ENCODE measurements around the gene ZNF341.

The ZNF341 gene

DNA sequence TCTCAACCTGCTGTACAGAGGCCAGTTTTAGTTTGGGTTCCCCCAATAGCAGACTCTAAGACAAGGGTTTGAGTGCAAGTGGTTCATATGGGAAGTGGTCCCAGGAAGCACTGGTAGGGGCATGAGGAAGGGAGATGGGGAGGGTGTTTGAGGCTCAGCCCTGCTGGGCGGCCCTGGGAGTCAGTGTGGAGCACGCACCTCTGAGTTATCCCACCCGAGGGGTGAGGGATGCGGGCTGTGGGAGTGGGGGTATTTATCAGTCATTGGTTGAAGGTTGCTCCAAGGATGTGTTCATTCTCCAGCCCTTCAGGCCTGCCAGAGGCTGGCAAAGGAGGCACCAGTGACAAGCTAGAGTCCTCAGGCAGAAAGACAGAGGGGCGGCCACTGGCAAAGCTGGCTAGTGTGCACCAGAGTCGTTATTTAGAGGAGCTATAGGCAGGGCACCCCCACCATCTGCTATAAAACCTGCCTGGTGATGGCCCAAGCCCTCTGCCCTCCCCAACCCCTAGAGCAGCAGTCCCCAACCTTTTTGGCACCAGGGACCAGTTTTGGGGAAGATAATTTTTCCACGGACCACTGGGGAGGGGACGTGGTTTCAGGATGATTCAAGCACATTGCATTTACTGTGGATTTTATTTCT, 28.2 kb upstream of the ZNF341 start:
- H3K4me3 ChIP-seq: no peak overlapping the region
- TF ChIP-seq, protein P1, sequence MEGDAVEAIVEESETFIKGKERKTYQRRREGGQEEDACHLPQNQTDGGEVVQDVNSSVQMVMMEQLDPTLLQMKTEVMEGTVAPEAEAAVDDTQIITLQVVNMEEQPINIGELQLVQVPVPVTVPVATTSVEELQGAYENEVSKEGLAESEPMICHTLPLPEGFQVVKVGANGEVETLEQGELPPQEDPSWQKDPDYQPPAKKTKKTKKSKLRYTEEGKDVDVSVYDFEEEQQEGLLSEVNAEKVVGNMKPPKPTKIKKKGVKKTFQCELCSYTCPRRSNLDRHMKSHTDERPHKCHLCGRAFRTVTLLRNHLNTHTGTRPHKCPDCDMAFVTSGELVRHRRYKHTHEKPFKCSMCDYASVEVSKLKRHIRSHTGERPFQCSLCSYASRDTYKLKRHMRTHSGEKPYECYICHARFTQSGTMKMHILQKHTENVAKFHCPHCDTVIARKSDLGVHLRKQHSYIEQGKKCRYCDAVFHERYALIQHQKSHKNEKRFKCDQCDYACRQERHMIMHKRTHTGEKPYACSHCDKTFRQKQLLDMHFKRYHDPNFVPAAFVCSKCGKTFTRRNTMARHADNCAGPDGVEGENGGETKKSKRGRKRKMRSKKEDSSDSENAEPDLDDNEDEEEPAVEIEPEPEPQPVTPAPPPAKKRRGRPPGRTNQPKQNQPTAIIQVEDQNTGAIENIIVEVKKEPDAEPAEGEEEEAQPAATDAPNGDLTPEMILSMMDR (IDR thresholded peaks at IDR 0.05): no peak
- DNase-seq (ENCODE audit: low spot score): no peak
- no peak overlapping the region for H3K27ac ChIP-seq

DNA sequence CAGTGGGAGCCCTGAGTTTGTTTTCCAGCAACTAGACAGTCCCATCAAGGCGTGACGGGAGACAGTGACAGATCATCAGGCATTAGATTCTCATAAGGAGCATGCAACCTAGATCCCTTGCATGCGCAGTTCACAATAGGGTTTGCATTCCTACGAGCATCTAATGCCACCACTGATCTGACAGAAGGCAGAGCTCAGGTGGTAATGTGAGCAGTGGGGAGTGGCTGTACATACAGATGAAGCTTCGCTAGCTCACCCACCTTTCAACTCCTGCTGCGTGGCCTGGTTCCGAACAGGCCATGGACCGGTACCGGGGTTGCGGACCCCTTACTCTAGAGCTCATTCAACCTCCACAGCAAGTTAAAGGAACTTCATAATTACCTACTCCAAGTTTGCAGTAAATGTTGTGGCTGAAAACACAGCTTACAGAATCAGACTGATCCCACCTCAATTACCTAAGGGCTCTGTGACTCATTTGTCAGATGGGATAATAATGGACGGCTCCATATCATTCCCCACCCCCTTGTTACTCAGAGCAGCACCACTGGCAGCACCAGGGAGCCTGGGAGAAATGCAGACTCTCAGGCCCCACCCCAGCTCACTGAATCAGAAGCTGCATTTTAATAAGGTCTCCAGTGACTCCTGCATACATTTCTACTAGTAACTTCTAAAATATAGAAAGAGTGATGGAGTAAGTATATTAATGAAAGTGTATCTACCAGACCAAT, 27.4 kb upstream of the ZNF341 start:
- no peak for DNase-seq (ENCODE audit: low spot score)
- TF ChIP-seq, protein P1 (IDR thresholded peaks at IDR 0.05): no peak
- no peak overlapping the region for H3K27ac ChIP-seq

DNA sequence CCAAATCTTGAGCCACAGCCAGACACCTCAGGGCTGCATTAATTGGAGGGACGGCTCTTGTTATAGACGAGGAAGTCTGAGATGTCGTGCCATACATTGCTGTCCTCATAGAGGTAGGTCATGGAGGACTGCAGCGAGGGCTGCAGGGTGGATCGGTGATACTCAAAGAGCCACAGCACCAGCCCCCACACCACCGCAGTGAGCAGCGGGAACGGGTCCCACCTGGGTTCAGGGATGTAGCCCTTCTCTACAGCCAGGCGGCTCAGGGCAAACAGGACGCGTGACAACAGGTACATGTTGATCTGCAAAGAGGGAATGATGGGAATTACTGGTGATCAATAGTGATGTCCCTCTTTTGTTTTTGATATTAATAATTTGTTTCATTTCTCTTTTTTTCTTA, 24.1 kb upstream of the ZNF341 start:
- Histone ChIP-seq H3K27ac (no peak overlapping the region), H3K4me3 (no peak overlapping the region)
- no peak for DNase-seq (ENCODE audit: low spot score)
- TF ChIP-seq, protein P1 (IDR thresholded peaks at IDR 0.05): no peak

More for the DNA sequence above, 27.4 kb upstream of the ZNF341 start:
- H3K4me3 ChIP-seq: no peak overlapping the region

DNA sequence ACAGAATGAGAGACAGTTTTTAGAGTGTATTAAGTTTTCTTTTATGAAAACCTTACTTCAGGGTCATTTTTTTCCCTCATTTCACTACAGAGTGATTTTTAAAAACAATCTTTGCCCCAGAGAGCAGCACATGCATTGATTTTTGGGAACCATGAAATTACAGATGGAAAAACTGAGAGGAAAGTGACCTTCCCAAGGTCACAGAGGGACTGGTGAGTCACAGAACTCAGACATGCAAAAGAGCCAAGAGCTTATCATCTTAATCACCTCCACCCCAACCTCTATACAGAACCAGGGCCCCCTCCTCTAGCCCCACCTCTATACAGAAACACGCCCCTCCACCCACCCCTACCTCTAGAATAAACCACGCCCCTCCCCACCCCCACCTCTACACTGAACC, 22.4 kb upstream of the ZNF341 start:
- no peak overlapping the region for H3K27ac ChIP-seq

DNA sequence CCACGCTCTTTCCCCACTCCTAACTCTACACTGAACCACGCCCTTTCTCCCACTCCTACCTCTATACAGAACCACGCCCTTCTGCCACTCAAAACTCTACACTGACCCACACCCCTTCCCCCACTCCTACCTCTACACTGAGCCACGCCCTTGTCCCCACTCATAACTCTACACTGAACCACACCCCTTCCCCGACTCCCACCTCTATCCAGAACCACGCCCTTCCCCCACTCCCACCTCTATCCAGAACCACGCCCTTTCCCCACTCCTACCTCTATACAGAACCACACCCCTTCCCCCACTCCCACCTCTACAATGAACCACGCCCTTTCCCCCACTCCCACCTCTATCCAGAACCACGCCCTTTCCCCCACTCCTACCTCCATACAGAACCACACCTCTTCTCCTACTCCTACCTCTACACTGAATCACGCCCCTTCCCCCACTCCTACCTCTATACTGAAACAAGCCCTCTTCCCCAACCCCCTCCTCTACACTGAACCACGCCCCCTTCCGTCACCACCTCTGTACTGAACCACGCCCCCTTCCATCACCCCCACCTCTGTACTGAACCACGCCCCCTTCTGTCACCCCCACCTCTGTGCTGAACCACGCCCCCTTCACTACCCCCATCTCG, 21.8 kb upstream of the ZNF341 start:
- no peak for DNase-seq (ENCODE audit: low spot score)
- Histone ChIP-seq H3K27ac (no peak overlapping the region), H3K4me3 (no peak overlapping the region)
- TF ChIP-seq, protein P1 (IDR thresholded peaks at IDR 0.05): no peak

More for the DNA sequence above, 22.4 kb upstream of the ZNF341 start:
- H3K4me3 ChIP-seq: no peak overlapping the region
- TF ChIP-seq, protein P1 (IDR thresholded peaks at IDR 0.05): no peak
- no peak for DNase-seq (ENCODE audit: low spot score)

DNA sequence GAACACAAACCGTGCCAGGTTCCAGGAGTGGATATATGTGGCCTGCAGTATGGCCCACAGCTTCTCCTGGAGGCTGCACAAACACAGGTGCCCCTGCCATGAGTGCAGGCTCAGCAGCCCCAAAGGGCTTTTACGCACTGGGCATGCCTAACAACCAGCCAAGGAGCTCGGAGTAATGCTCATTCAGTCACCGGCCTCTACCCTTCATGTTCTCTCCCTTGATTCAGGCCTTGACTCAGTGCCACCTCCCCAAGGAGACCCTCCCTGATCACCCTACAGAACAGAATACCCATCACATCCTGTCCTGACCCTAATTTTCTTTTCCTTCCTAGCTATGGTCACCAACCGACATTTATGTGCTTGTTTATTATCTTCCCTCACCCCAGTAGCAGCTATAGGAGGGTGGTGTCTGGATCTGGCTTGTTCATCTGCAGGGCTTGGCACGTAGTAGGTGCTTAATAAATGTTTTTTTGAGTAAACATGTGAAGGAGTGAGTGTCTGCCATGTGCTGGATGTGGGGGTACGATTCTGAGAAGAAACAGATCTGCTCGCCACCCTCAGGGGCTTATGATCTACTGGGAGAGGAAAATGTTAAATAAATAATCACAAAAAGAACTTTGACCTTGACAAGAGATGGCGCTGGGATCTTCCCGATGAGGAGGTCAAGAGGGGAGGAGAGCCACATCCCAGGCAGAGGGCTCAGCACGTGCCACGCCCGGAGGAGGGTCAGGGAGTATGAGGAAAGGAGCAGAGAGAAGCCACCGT, 20.9 kb upstream of the ZNF341 start:
- H3K27ac ChIP-seq: no peak overlapping the region
- TF ChIP-seq, protein P1 (IDR thresholded peaks at IDR 0.05): no peak
- H3K4me3 ChIP-seq: no peak overlapping the region
- DNase-seq (ENCODE audit: low spot score): no peak

Measured in coronary artery (tissue), 2 donors.